HCT116 (cell line): ENCODE measurements around the gene ADPRS. TPM values are rescaled to one million over a fixed set of nuclear protein-coding genes. Genes with fewer than 3 reads are reported as not detected.

Source experiments
- ATAC-seq: fragments of 200-7000 bp; cut with Tn5 transposase; 2 replicates; pipeline ENCODE4 v1.9.1; 2020; ENCODE audit warnings: mild to moderate bottlenecking, moderate library complexity
- BruUV-seq: library from RNA; stranded (reverse); fragments of 400-500 nt; replicated peaks from 2 replicates; lab custom pipeline; 2021; lab: Mats Ljungman, UMichigan
- CTCF ChIA-PET: fragments of 300-600 bp; sonication (Branson Sonifier 250); formaldehyde crosslinking; loops from one replicate; lab custom pipeline; 2021; ENCODE audit warnings: antibody characterized with exemption; lab: Charles Lee
- POLR2A ChIA-PET: fragments of 300-600, 350-600 bp; sonication (Branson Sonifier 250); formaldehyde crosslinking; loops from one replicate; lab custom pipeline; 2021; ENCODE audit warnings: antibody characterized with exemption; lab: Charles Lee
- RAD21 ChIA-PET, 2 experiments: fragments of 300-600 bp; sonication (Branson Sonifier 250); formaldehyde crosslinking; loops; one replicate each; lab custom pipeline; 2023; ENCODE audit warnings: low total read pairs in 2 of 2; ENCODE audit not compliant: uncharacterized antibody in 2 of 2, unreplicated experiment in 2 of 2, low non-redundant PET in 1 of 2; lab: Charles Lee
- DNase-seq: peaks from one replicate; pipeline ENCODE4 v3.0.0-alpha.2; 2010; ENCODE audit warnings: low read depth, low spot score
- H2AFZ ChIP-seq: fragments of 200-600 bp; shearing (Covaris generic), sonication (generic); 2 replicates; pipeline ENCODE4 v1.6.1; 2017; ENCODE audit warnings: low read depth, mixed run types, mixed read lengths, antibody characterized with exemption, low read length; ENCODE audit not compliant: poor library complexity, severe bottlenecking
- H3K27ac ChIP-seq: 2 replicates; pipeline ENCODE4 v1.5.1; 2012; ENCODE audit warnings: low read depth, low read length
- H3K27me3 ChIP-seq: fragments of 200-600 bp; sonication (generic); 2 replicates; pipeline ENCODE4 v1.6.1; 2016; ENCODE audit warnings: mixed run types, low read length, mixed read lengths; ENCODE audit not compliant: insufficient read depth
- H3K36me3 ChIP-seq, 2 experiments: fragments of 200-500 bp in 1 of 2; fragments of 200-600 bp in 1 of 2; sonication (Bioruptor generic) in 1 of 2; sonication (generic) in 1 of 2; 2 replicates each; pipeline versions ENCODE4 v1.5.1 to v1.6.1; 2014 to 2016; ENCODE audit warnings: low read length in 2 of 2, inconsistent platforms in 1 of 2, mixed read lengths in 1 of 2, mixed run types in 1 of 2; ENCODE audit not compliant: insufficient read depth in 2 of 2, control insufficient read depth in 1 of 2
- H3K4me1 ChIP-seq, 2 experiments: fragments of 200-600 bp in 1 of 2; sonication (generic) in 1 of 2; 2 replicates each; pipeline versions ENCODE4 v1.5.1 to v1.6.1; 2012 to 2017; ENCODE audit warnings: low read length in 2 of 2, inconsistent platforms in 1 of 2, mild to moderate bottlenecking in 1 of 2, mixed read lengths in 1 of 2, mixed run types in 1 of 2, moderate library complexity in 1 of 2; ENCODE audit not compliant: insufficient read depth in 2 of 2, control insufficient read depth in 1 of 2
- H3K4me2 ChIP-seq: fragments of 200-600 bp; sonication (generic); 2 replicates; pipeline ENCODE4 v1.6.1; 2017; ENCODE audit warnings: mixed run types, low read length, mixed read lengths
- H3K4me3 ChIP-seq, 2 experiments: fragments of 200-600 bp in 1 of 2; sonication (generic) in 1 of 2; replicated peaks in 1 of 2; 2 replicates each; pipeline ENCODE4 v1.5.1; 2011 to 2016; ENCODE audit warnings: low read length in 2 of 2, control low read depth in 1 of 2, low read depth in 1 of 2, mild to moderate bottlenecking in 1 of 2, mixed read lengths in 1 of 2, mixed run types in 1 of 2
- H3K79me2 ChIP-seq: fragments of 200-600 bp; sonication (generic); 2 replicates; pipeline ENCODE4 v1.6.1; 2017; ENCODE audit warnings: mild to moderate bottlenecking, mixed run types, low read length, moderate library complexity, mixed read lengths; ENCODE audit not compliant: insufficient read depth
- H3K9ac ChIP-seq: fragments of 200-600 bp; sonication (generic); 2 replicates; pipeline ENCODE4 v1.6.1; 2016; ENCODE audit warnings: low read length, mixed read lengths
- H3K9me2 ChIP-seq: fragments of 200-600 bp; sonication (generic), shearing (Covaris generic); 2 replicates; pipeline ENCODE4 v1.6.1; 2017; ENCODE audit warnings: mixed run types, mild to moderate bottlenecking, moderate library complexity; ENCODE audit not compliant: insufficient read depth
- H3K9me3 ChIP-seq, 2 experiments: fragments of 200-500 bp in 1 of 2; fragments of 200-600 bp in 1 of 2; sonication (Bioruptor generic) in 1 of 2; sonication (generic) in 1 of 2; 2 replicates each; pipeline ENCODE4 v1.6.1; 2014 to 2017; ENCODE audit warnings: low read length in 2 of 2, mixed read lengths in 2 of 2, inconsistent platforms in 1 of 2, low read depth in 1 of 2, mild to moderate bottlenecking in 1 of 2, mixed run types in 1 of 2, moderate library complexity in 1 of 2; ENCODE audit not compliant: control insufficient read depth in 1 of 2, insufficient read depth in 1 of 2
- H4K20me1 ChIP-seq: fragments of 200-600 bp; sonication (generic), shearing (Covaris generic); 2 replicates; pipeline ENCODE4 v1.6.1; 2017; ENCODE audit warnings: mixed run types, mild to moderate bottlenecking, moderate library complexity; ENCODE audit not compliant: insufficient read depth
- EGR1 ChIP-seq: IDR thresholded peaks from 2 replicates; pipeline ENCODE4 v1.6.1; 2012; ENCODE audit warnings: low read depth
- EZH2 ChIP-seq: fragments of 200-600 bp; sonication (generic); IDR thresholded peaks from 2 replicates; pipeline ENCODE4 v1.6.1; 2017; ENCODE audit warnings: antibody characterized with exemption, mixed run types
- POLR2A ChIP-seq: IDR thresholded peaks from 2 replicates; pipeline ENCODE4 v1.7.0; 2011; ENCODE audit warnings: borderline replicate concordance; ENCODE audit not compliant: insufficient read depth, insufficient read length; ENCODE audit errors: extremely low read depth
- SRF ChIP-seq: IDR thresholded peaks from 2 replicates; pipeline ENCODE4 v1.6.1; 2012; ENCODE audit warnings: low read depth
- TCF7L2 ChIP-seq: IDR thresholded peaks from 2 replicates; pipeline ENCODE4 v1.7.0; 2011; ENCODE audit warnings: borderline replicate concordance, inconsistent platforms; ENCODE audit not compliant: insufficient read depth, insufficient read length; ENCODE audit errors: extremely low read depth
- ZFX ChIP-seq: fragments of 450-650 bp; IDR thresholded peaks from 2 replicates; pipeline ENCODE4 v1.6.1; 2017
- ZNF274 ChIP-seq: fragments of 200-500 bp; sonication (Bioruptor generic); IDR thresholded peaks from 2 replicates; pipeline ENCODE4 v1.6.1; 2014; ENCODE audit warnings: mild to moderate bottlenecking, low read depth, low read length, inconsistent platforms
- intact Hi-C: fragments of 100-400 bp; cut with micrococcal nuclease; formaldehyde crosslinking; loops from 2 replicates; pipeline ENCODE4 v1.10.0; 2022
- total RNA-seq: library from RNA; stranded (reverse); gene quantifications from one replicate; pipeline ENCODE4 v1.2.1, GENCODE V29; 2021; ENCODE audit not compliant: unreplicated experiment
- TF ChIP-seq, protein P1 (sequence below), 3 experiments: fragments of 200-600 bp in 1 of 3; sonication (generic) in 1 of 3; IDR thresholded peaks in 2 of 3; conservative IDR thresholded peaks in 1 of 3; 2 replicates each; pipeline ENCODE4 v1.5.1; 2012 to 2017; ENCODE audit warnings: low read depth in 2 of 3, low read length in 2 of 3, antibody characterized with exemption in 1 of 3, borderline replicate concordance in 1 of 3, control low read depth in 1 of 3, mild to moderate bottlenecking in 1 of 3, mixed read lengths in 1 of 3, mixed run types in 1 of 3, moderate library complexity in 1 of 3; ENCODE audit not compliant: insufficient read depth in 1 of 3
- TF ChIP-seq, protein P2 (sequence below): IDR thresholded peaks from 2 replicates; pipeline ENCODE4 v1.6.1; 2012

ADPRS gene
- total RNA-seq, 1 experiment from 2014 or later: 28.2 TPM

DNA sequence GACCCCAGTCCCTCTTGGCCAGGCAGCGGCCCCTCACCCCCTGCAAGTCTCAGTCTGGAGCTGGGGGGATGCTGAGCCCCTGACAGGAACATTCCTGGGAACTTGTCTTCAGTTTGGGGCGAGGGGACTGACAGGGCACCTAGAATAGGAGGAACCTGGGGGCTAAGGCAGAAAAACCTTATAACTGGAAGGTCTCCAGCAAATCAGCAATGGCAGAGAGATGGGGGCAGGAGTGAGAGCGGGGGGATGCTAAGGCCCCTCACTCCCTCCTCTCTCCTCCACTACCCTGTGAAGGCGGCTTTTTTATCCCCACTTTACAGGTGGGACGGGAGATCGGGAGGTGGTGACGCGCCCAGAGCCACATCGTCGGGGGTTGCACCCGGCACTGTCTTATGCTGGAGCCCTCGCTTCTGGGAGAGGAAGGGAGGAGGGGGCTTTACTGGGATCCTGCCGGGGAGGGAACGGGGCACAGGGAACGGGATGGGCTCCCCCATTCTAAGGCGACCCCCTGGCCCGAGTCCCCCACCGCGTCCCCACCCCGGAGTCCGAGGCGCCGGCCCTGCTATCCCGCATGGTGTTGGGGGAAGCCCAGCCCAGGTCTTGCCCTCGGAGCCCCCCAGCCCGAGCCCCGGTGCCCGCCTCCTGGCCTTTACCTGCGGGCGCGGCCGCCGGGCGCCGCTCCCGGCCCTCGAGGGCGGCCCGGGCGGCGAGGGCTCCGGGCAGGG, 35.9 kb downstream of the ADPRS start:
- H3K4me1 ChIP-seq: no peaks in the 10 kb centered on the region
- POLR2A ChIA-PET: no interaction called here
- ATAC-seq: no peak

More for the DNA sequence above, 35.9 kb downstream of the ADPRS start:
- no peaks in the 10 kb centered on the region for H3K36me3 ChIP-seq
- H3K27me3 ChIP-seq: no peaks in the 10 kb centered on the region
- ChIA-PET RAD21 (no interaction called here), CTCF (no interaction called here)
- BruUV-seq: no TSS peak
- H2AFZ ChIP-seq: no peak overlapping the region
- DNase-seq: no peak
- no peak overlapping the region for H3K4me3 ChIP-seq
- H3K79me2 ChIP-seq: no peaks in the 10 kb centered on the region
- H3K9me3 ChIP-seq: no peaks in the 10 kb centered on the region
- no peak overlapping the region for H3K9ac ChIP-seq
- H4K20me1 ChIP-seq: no peaks in the 10 kb centered on the region
- intact Hi-C loops: no loop called here
- no peaks in the 10 kb centered on the region for H3K9me2 ChIP-seq
- TF ChIP-seq POLR2A: no peak
- no peak for TF ChIP-seq ZFX
- TF ChIP-seq, protein P1, sequence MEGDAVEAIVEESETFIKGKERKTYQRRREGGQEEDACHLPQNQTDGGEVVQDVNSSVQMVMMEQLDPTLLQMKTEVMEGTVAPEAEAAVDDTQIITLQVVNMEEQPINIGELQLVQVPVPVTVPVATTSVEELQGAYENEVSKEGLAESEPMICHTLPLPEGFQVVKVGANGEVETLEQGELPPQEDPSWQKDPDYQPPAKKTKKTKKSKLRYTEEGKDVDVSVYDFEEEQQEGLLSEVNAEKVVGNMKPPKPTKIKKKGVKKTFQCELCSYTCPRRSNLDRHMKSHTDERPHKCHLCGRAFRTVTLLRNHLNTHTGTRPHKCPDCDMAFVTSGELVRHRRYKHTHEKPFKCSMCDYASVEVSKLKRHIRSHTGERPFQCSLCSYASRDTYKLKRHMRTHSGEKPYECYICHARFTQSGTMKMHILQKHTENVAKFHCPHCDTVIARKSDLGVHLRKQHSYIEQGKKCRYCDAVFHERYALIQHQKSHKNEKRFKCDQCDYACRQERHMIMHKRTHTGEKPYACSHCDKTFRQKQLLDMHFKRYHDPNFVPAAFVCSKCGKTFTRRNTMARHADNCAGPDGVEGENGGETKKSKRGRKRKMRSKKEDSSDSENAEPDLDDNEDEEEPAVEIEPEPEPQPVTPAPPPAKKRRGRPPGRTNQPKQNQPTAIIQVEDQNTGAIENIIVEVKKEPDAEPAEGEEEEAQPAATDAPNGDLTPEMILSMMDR (IDR thresholded peaks at IDR 0.05 in 2 of 3, conservative IDR thresholded peaks at IDR 0.05 in 1 of 3; ENCODE audit: borderline replicate concordance in 1 of 3, insufficient read depth in 1 of 3, low read depth in 2 of 3, low read length in 2 of 3): no peak
- TF ChIP-seq EGR1: no peak
- no peak for TF ChIP-seq TCF7L2
- no peak for TF ChIP-seq SRF
- TF ChIP-seq ZNF274: no peak
- TF ChIP-seq, protein P2, sequence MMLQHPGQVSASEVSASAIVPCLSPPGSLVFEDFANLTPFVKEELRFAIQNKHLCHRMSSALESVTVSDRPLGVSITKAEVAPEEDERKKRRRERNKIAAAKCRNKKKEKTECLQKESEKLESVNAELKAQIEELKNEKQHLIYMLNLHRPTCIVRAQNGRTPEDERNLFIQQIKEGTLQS: no peak
- TF ChIP-seq EZH2: no peak
- no peak overlapping the region for H3K4me2 ChIP-seq
- no peak overlapping the region for H3K27ac ChIP-seq
